DOHH2 (cell line): ENCODE results near the gene TTR.

ENCODE experiments used
- H3F3A ChIP-seq: fragments of 200-600 bp; sonication (generic), shearing (Covaris generic); 2 replicates; pipeline ENCODE4 v1.6.0; 2016; ENCODE audit warnings: antibody characterized with exemption, mild to moderate bottlenecking; ENCODE audit not compliant: control insufficient read depth, insufficient read depth
- H3K27ac ChIP-seq: fragments of 200-600 bp; sonication (generic); 2 replicates; pipeline ENCODE4 v1.5.1; 2014; ENCODE audit warnings: low read depth, mild to moderate bottlenecking, low read length, moderate library complexity
- H3K27me3 ChIP-seq: fragments of 200-600 bp; sonication (generic); 2 replicates; pipeline ENCODE4 v1.6.1; 2014; ENCODE audit warnings: mild to moderate bottlenecking, low read length, mixed read lengths; ENCODE audit not compliant: control insufficient read depth
- H3K36me3 ChIP-seq: fragments of 200-600 bp; sonication (generic); 2 replicates; pipeline ENCODE4 v1.6.1; 2014; ENCODE audit warnings: mild to moderate bottlenecking, low read length, moderate library complexity, mixed read lengths; ENCODE audit not compliant: control insufficient read depth
- H3K4me1 ChIP-seq: fragments of 200-600 bp; sonication (generic); 2 replicates; pipeline ENCODE4 v1.6.1; 2014; ENCODE audit warnings: mild to moderate bottlenecking, low read length, mixed read lengths; ENCODE audit not compliant: control insufficient read depth
- H3K4me2 ChIP-seq: fragments of 200-600 bp; sonication (generic); 2 replicates; pipeline ENCODE4 v1.6.0; 2014; ENCODE audit warnings: mild to moderate bottlenecking, low read length, moderate library complexity
- H3K4me3 ChIP-seq: fragments of 200-600 bp; sonication (generic); 2 replicates; pipeline ENCODE4 v1.5.1; 2014; ENCODE audit warnings: mild to moderate bottlenecking, low read length, mixed read lengths
- H3K79me2 ChIP-seq: fragments of 200-600 bp; sonication (generic); 2 replicates; pipeline ENCODE4 v1.6.1; 2014; ENCODE audit warnings: mild to moderate bottlenecking, low read length, mixed read lengths; ENCODE audit not compliant: control insufficient read depth
- H3K9me2 ChIP-seq: fragments of 200-600 bp; sonication (generic); replicated peaks from 2 replicates; pipeline ENCODE4 v1.6.1; 2014; ENCODE audit warnings: mild to moderate bottlenecking, low read length, mixed read lengths; ENCODE audit not compliant: control insufficient read depth
- H3K9me3 ChIP-seq: fragments of 200-600 bp; sonication (generic); 2 replicates; pipeline ENCODE4 v1.6.1; 2014; ENCODE audit warnings: antibody characterized with exemption, low read length, mixed read lengths; ENCODE audit not compliant: control insufficient read depth, insufficient read depth
- H4K20me1 ChIP-seq: fragments of 200-600 bp; sonication (generic); 2 replicates; pipeline ENCODE4 v1.6.0; 2014; ENCODE audit warnings: low read depth, mild to moderate bottlenecking, antibody characterized with exemption, low read length, moderate library complexity; ENCODE audit not compliant: control insufficient read depth, insufficient read depth
- CTCF ChIP-seq: fragments of 200-600 bp; sonication (generic); IDR thresholded peaks from one replicate; pipeline ENCODE4 v1.5.1; 2014; ENCODE audit warnings: antibody characterized with exemption, mild to moderate bottlenecking, low read depth, low read length; ENCODE audit not compliant: poor library complexity, severe bottlenecking
- EZH2phosphoT487 ChIP-seq: fragments of 200-600 bp; sonication (generic); IDR thresholded peaks from 2 replicates; pipeline ENCODE4 v1.6.1; 2017; ENCODE audit warnings: borderline replicate concordance, mild to moderate bottlenecking, antibody characterized with exemption, low read length, moderate library complexity, mixed read lengths

TTR gene

DNA sequence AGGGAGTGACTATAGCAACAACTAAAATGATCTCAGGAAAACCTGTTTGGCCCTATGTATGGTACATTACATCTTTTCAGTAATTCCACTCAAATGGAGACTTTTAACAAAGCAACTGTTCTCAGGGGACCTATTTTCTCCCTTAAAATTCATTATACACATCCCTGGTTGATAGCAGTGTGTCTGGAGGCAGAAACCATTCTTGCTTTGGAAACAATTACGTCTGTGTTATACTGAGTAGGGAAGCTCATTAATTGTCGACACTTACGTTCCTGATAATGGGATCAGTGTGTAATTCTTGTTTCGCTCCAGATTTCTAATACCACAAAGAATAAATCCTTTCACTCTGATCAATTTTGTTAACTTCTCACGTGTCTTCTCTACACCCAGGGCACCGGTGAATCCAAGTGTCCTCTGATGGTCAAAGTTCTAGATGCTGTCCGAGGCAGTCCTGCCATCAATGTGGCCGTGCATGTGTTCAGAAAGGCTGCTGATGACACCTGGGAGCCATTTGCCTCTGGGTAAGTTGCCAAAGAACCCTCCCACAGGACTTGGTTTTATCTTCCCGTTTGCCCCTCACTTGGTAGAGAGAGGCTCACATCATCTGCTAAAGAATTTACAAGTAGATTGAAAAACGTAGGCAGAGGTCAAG is 955 bp downstream of the TTR start:
- H3K4me2 ChIP-seq: no peak overlapping the region
- no peak for TF ChIP-seq EZH2phosphoT487
- H3K9me2 ChIP-seq: no peaks in the 10 kb centered on the region
- no peaks in the 10 kb centered on the region for H3K36me3 ChIP-seq
- no peaks in the 10 kb centered on the region for H3F3A ChIP-seq
- no peaks in the 10 kb centered on the region for H3K79me2 ChIP-seq
- H3K4me1 ChIP-seq: no peaks in the 10 kb centered on the region
- no peaks in the 10 kb centered on the region for H4K20me1 ChIP-seq
- no peak overlapping the region for H3K27ac ChIP-seq
- H3K4me3 ChIP-seq: no peak overlapping the region
- no peaks in the 10 kb centered on the region for H3K9me3 ChIP-seq
- H3K27me3 ChIP-seq: no peaks in the 10 kb centered on the region

DNA sequence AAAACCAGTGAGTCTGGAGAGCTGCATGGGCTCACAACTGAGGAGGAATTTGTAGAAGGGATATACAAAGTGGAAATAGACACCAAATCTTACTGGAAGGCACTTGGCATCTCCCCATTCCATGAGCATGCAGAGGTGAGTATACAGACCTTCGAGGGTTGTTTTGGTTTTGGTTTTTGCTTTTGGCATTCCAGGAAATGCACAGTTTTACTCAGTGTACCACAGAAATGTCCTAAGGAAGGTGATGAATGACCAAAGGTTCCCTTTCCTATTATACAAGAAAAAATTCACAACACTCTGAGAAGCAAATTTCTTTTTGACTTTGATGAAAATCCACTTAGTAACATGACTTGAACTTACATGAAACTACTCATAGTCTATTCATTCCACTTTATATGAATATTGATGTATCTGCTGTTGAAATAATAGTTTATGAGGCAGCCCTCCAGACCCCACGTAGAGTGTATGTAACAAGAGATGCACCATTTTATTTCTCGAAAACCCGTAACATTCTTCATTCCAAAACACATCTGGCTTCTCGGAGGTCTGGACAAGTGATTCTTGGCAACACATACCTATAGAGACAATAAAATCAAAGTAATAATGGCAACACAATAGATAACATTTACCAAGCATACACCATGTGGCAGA is 3.6 kb downstream of the TTR start:
- Histone ChIP-seq H3K9me2 (no peaks in the 10 kb centered on the region), H3K27ac (no peak overlapping the region), H3K9me3 (no peaks in the 10 kb centered on the region), H3K4me3 (no peak overlapping the region), H3K27me3 (no peaks in the 10 kb centered on the region), H3K36me3 (no peaks in the 10 kb centered on the region), H3K4me1 (no peaks in the 10 kb centered on the region), H3K79me2 (no peaks in the 10 kb centered on the region), H3K4me2 (no peak overlapping the region), H4K20me1 (no peaks in the 10 kb centered on the region), H3F3A (no peaks in the 10 kb centered on the region)
- no peak for TF ChIP-seq EZH2phosphoT487
- no peak for TF ChIP-seq CTCF

DNA sequence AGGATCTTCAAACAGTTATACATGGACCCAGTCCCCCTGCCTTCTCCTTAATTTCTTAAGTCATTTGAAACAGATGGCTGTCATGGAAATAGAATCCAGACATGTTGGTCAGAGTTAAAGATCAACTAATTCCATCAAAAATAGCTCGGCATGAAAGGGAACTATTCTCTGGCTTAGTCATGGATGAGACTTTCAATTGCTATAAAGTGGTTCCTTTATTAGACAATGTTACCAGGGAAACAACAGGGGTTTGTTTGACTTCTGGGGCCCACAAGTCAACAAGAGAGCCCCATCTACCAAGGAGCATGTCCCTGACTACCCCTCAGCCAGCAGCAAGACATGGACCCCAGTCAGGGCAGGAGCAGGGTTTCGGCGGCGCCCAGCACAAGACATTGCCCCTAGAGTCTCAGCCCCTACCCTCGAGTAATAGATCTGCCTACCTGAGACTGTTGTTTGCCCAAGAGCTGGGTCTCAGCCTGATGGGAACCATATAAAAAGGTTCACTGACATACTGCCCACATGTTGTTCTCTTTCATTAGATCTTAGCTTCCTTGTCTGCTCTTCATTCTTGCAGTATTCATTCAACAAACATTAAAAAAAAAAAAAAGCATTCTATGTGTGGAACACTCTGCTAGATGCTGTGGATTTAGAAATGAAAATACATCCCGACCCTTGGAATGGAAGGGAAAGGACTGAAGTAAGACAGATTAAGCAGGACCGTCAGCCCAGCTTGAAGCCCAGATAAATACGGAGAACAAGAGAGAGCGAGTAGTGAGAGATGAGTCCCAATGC is 4.6 kb downstream of the TTR start:
- H3K27ac ChIP-seq: no peak overlapping the region
- H3F3A ChIP-seq: no peaks in the 10 kb centered on the region
- H3K27me3 ChIP-seq: no peaks in the 10 kb centered on the region
- H3K4me2 ChIP-seq: no peak overlapping the region
- no peaks in the 10 kb centered on the region for H3K36me3 ChIP-seq
- no peaks in the 10 kb centered on the region for H3K79me2 ChIP-seq
- TF ChIP-seq CTCF (no peak), EZH2phosphoT487 (no peak)
- H3K4me1 ChIP-seq: no peaks in the 10 kb centered on the region
- H4K20me1 ChIP-seq: no peaks in the 10 kb centered on the region
- H3K4me3 ChIP-seq: no peak overlapping the region
- H3K9me3 ChIP-seq: no peaks in the 10 kb centered on the region
- H3K9me2 ChIP-seq: no peaks in the 10 kb centered on the region
